Keratinocyte (primary cell): Measurements from ENCODE around the gene ENOSF1. TPM values are rescaled to one million over a fixed set of nuclear protein-coding genes. Genes with fewer than 3 reads are reported as not detected.

Experiments
- DNase-seq: peaks from one replicate; pipeline ENCODE4 v3.0.0-alpha.2; 2011; ENCODE audit warnings: low read depth, missing footprints, low spot score
- FAIRE-seq: peaks from 2 replicates; lab custom pipeline; 2011; peaks lifted over from hg19 to GRCh38; lab: Jason Lieb, UNC
- H2AFZ ChIP-seq: 2 replicates; pipeline ENCODE4 v1.6.0; 2012; ENCODE audit warnings: low read length, control low read depth, inconsistent platforms; ENCODE audit not compliant: control insufficient read depth
- H3K27ac ChIP-seq: 2 replicates; pipeline ENCODE4 v1.5.1; 2011; ENCODE audit warnings: low read length; ENCODE audit not compliant: control insufficient read depth, insufficient read depth
- H3K27me3 ChIP-seq: 3 replicates; pipeline ENCODE4 v1.6.0; 2011; ENCODE audit warnings: low read length; ENCODE audit not compliant: control insufficient read depth, insufficient read depth; ENCODE audit errors: extremely low read depth
- H3K36me3 ChIP-seq, 2 experiments: 2 replicates in 1 of 2; 3 replicates in 1 of 2; pipeline ENCODE4 v1.5.1; 2011; ENCODE audit warnings: low read length in 2 of 2, mild to moderate bottlenecking in 1 of 2; ENCODE audit not compliant: control insufficient read depth in 2 of 2, insufficient read depth in 2 of 2; ENCODE audit errors: extremely low read depth in 1 of 2
- H3K4me1 ChIP-seq: 3 replicates; pipeline ENCODE4 v1.5.1; 2011; ENCODE audit warnings: low read length; ENCODE audit not compliant: control insufficient read depth, insufficient read depth; ENCODE audit errors: extremely low read depth
- H3K4me2 ChIP-seq: 3 replicates; pipeline ENCODE4 v1.6.0; 2011; ENCODE audit warnings: low read depth, low read length; ENCODE audit not compliant: control insufficient read depth, insufficient read depth; ENCODE audit errors: extremely low read depth
- H3K4me3 ChIP-seq, 3 experiments: fragments of 200-600 bp in 1 of 3; sonication (generic) in 1 of 3; 2 replicates in 2 of 3; 3 replicates in 1 of 3; pipeline ENCODE4 v1.5.1; 2011 to 2016; ENCODE audit warnings: low read length in 3 of 3, mild to moderate bottlenecking in 3 of 3, control low read depth in 2 of 3, inconsistent platforms in 1 of 3, low read depth in 1 of 3, mixed read lengths in 1 of 3, mixed run types in 1 of 3, moderate library complexity in 1 of 3; ENCODE audit not compliant: control insufficient read depth in 2 of 3, insufficient read depth in 2 of 3; ENCODE audit errors: extremely low read depth in 1 of 3
- H3K79me2 ChIP-seq: 2 replicates; pipeline ENCODE4 v1.6.0; 2012; ENCODE audit warnings: low read length; ENCODE audit not compliant: control insufficient read depth, insufficient read depth
- H3K9ac ChIP-seq: 3 replicates; pipeline ENCODE4 v1.6.0; 2011; ENCODE audit warnings: low read length; ENCODE audit not compliant: control insufficient read depth, insufficient read depth; ENCODE audit errors: extremely low read depth
- H3K9me1 ChIP-seq: 3 replicates; pipeline ENCODE4 v1.6.0; 2011; ENCODE audit warnings: low read length; ENCODE audit not compliant: control insufficient read depth, insufficient read depth; ENCODE audit errors: extremely low read depth
- H3K9me3 ChIP-seq: 2 replicates; pipeline ENCODE4 v1.5.1; 2012; ENCODE audit warnings: low read depth, low read length; ENCODE audit not compliant: control insufficient read depth
- H4K20me1 ChIP-seq: 3 replicates; pipeline ENCODE4 v1.6.0; 2011; ENCODE audit warnings: low read length; ENCODE audit not compliant: control insufficient read depth, insufficient read depth; ENCODE audit errors: extremely low read depth
- EZH2 ChIP-seq: IDR thresholded peaks from one replicate; pipeline ENCODE4 v1.6.1; 2012; ENCODE audit warnings: inconsistent platforms, mild to moderate bottlenecking, low read length, moderate library complexity
- dilution Hi-C: fragments of 300-500 bp; cut with MboI; formaldehyde crosslinking; loops from one replicate; pipeline ENCODE4 v1.7.0; 2020; ENCODE audit warnings: low sequenced_read_pairs; ENCODE audit not compliant: extremely low pct_ligation_motif_present
- polyA plus RNA-seq, 5 experiments: library from polyadenylated mRNA; depleted of rRNA in 3 of 5; stranded (reverse) in 3 of 5; stranded (forward) in 1 of 5; unstranded in 1 of 5; fragments of >200 nt; gene quantifications; 1 replicate in 1 of 5; 2 replicates in 3 of 5; 3 replicates in 1 of 5; pipeline versions ENCODE4 v1.2.1 to v1.2.3, GENCODE V29; 2011 to 2012; ENCODE audit warnings: missing spikeins in 2 of 5, low read depth in 1 of 5, low replicate concordance in 1 of 5
- TF ChIP-seq, protein P1 (sequence below), 3 experiments: IDR thresholded peaks in 1 of 3; conservative IDR thresholded peaks in 1 of 3; optimal IDR thresholded peaks in 1 of 3; 2 replicates in 2 of 3; 3 replicates in 1 of 3; pipeline versions ENCODE3 to v1.5.1; 2011; ENCODE audit warnings: low read length in 3 of 3, mild to moderate bottlenecking in 3 of 3, moderate library complexity in 2 of 3, control low read depth in 1 of 3, inconsistent platforms in 1 of 3; ENCODE audit not compliant: insufficient read depth in 2 of 3; ENCODE audit errors: extremely low read depth in 1 of 3

Gene ENOSF1
- polyA plus RNA-seq, 1 donor (not counting 4 experiments of a cell fraction or from before 2014, with no cell fraction given), result 27.6 TPM

DNA sequence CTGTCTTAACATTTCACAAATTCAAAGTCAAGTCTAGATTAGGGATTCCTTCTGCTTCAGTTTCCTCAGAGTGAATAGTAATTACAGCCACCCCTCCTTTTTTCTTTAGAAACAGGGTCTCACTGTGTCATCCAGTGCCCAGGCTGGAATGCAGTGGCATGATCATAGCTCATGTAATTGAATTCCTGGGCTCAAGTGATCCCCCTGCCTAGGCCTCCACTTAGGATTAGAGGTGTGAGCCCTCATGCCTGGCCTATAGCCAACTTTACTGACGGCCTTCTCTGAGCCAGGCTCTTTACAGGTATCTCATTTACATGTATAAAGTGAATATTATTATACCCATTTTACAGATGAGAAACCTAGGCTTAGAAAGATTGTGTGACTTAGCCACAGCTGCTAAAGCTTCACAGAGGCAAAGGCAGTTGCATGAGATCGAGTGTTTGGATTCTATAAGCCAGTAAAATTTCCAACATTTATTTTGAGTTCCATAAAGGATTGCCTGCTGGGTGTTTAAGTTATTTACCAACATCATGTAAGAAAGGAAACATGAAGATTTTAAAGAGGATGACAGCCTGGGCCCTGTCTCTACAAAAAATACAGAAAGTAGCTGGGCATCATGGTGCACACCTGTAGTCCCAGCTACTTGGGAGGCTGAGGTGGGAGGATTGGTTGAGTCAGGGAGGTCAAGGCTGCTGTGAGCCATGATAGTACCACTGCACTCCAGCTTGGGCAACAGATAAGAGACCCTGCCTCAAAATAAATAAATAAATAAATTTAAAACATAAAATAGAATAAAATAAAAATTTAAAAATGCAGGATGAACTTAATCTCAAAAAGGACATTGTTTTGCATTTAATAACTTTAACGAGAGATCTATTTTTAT lies 1.8 kb downstream of the ENOSF1 start:
- H4K20me1 ChIP-seq, result no peaks in the 10 kb centered on the region
- FAIRE-seq, result no peak
- H3K4me1 ChIP-seq, result peaks cover 17% of the 10 kb centered on the region
- no peak overlapping the region for H2AFZ ChIP-seq
- peaks cover 38% of the 10 kb centered on the region for H3K79me2 ChIP-seq
- dilution Hi-C loops, result no loop called here
- peak overlapping the region; percentile 90 for H3K4me2 ChIP-seq
- no peaks in the 10 kb centered on the region for H3K9me3 ChIP-seq
- H3K9me1 ChIP-seq, result no peaks in the 10 kb centered on the region
- peak overlapping the region; percentile 88 for H3K27ac ChIP-seq
- TF ChIP-seq, protein P1, sequence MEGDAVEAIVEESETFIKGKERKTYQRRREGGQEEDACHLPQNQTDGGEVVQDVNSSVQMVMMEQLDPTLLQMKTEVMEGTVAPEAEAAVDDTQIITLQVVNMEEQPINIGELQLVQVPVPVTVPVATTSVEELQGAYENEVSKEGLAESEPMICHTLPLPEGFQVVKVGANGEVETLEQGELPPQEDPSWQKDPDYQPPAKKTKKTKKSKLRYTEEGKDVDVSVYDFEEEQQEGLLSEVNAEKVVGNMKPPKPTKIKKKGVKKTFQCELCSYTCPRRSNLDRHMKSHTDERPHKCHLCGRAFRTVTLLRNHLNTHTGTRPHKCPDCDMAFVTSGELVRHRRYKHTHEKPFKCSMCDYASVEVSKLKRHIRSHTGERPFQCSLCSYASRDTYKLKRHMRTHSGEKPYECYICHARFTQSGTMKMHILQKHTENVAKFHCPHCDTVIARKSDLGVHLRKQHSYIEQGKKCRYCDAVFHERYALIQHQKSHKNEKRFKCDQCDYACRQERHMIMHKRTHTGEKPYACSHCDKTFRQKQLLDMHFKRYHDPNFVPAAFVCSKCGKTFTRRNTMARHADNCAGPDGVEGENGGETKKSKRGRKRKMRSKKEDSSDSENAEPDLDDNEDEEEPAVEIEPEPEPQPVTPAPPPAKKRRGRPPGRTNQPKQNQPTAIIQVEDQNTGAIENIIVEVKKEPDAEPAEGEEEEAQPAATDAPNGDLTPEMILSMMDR (optimal IDR thresholded peaks at IDR 0.05 in 1 of 3, IDR thresholded peaks at IDR 0.05 in 1 of 3, conservative IDR thresholded peaks at IDR 0.05 in 1 of 3; ENCODE audit: extremely low read depth in 1 of 3, insufficient read depth in 2 of 3, low read length in 3 of 3), result no peak
- TF ChIP-seq EZH2, result no peak
- no peak for DNase-seq
- peak overlapping the region; percentile 96 for H3K9ac ChIP-seq
- H3K36me3 ChIP-seq, result peaks cover 5 to 9% of the 10 kb centered on the region in 2 experiments
- H3K4me3 ChIP-seq, result peak overlapping the region in 2 of 3 experiments; percentile 85 to 86
- H3K27me3 ChIP-seq, result no peaks in the 10 kb centered on the region

DNA sequence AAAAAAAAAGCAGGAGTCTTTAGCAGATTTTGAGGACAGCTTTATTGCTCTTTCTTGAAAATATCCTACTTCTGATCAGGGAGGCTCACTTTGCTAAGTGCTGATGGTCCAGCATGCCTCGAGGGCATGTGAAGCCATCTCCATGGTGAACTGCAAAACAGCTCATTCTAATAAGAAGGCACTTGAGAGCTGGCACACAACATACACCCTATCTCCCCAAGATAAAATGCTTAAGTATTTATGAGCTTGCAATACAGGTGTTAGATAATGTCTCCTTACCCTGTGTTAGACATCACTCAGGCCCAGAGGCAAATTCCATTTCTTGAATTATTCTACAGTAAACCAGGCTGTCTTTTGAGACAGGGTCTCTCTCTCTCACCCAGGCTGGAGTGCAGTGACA lies 2.7 kb downstream of the ENOSF1 start:
- Histone ChIP-seq H2AFZ (no peak overlapping the region), H3K9ac (no peak overlapping the region), H3K79me2 (peaks cover 39% of the 10 kb centered on the region), H3K27ac (no peak overlapping the region), H3K27me3 (no peaks in the 10 kb centered on the region), H3K4me1 (peaks cover 10% of the 10 kb centered on the region), H3K9me3 (no peaks in the 10 kb centered on the region), H3K9me1 (no peaks in the 10 kb centered on the region), H3K4me2 (no peak overlapping the region), H3K4me3 (no peak overlapping the region), H4K20me1 (no peaks in the 10 kb centered on the region), H3K36me3 (peaks cover 5 to 9% of the 10 kb centered on the region in 2 experiments)
- FAIRE-seq (no peak), DNase-seq (no peak)
- TF ChIP-seq EZH2, result no peak
- TF ChIP-seq, protein P1 (optimal IDR thresholded peaks at IDR 0.05 in 1 of 3, IDR thresholded peaks at IDR 0.05 in 1 of 3, conservative IDR thresholded peaks at IDR 0.05 in 1 of 3; ENCODE audit: extremely low read depth in 1 of 3, insufficient read depth in 2 of 3, low read length in 3 of 3), result no peak
- dilution Hi-C loops, result no loop called here
